CD4-positive, alpha-beta T cell (primary cell): ENCODE results near the gene ATXN1. TPM values are rescaled to one million over a fixed set of nuclear protein-coding genes. Genes with fewer than 3 reads are reported as not detected.

Source experiments
- ATAC-seq: fragments of 200-7000 bp; cut with Tn5 transposase; one replicate; pipeline ENCODE4 v1.10.0; 2022; ENCODE audit warnings: mild to moderate bottlenecking; ENCODE audit not compliant: poor library complexity
- CTCF ChIA-PET: fragments of 350-600 bp; sonication (Branson Sonifier 250); formaldehyde crosslinking; loops from one replicate; lab custom pipeline; 2021; ENCODE audit warnings: antibody characterized with exemption, inconsistent platforms; lab: Charles Lee
- POLR2A ChIA-PET: fragments of 350-600 bp; sonication (Branson Sonifier 250); formaldehyde crosslinking; loops from one replicate; lab custom pipeline; 2021; ENCODE audit warnings: antibody characterized with exemption, inconsistent platforms; lab: Charles Lee
- DNase-seq, 14 experiments: peaks; one replicate each; pipeline ENCODE4 v3.0.0-alpha.2; 2013 to 2020; ENCODE audit warnings: mixed read lengths in 2 of 14
- H3K27ac ChIP-seq, 2 donors: one replicate each; pipeline versions ENCODE4 v1.5.1 to v1.7.0; 2013; ENCODE audit warnings: low read length in 2 of 2, low read depth in 1 of 2, mild to moderate bottlenecking in 1 of 2
- H3K27me3 ChIP-seq, 2 experiments: 1 replicate in 1 of 2; 2 replicates in 1 of 2; pipeline versions ENCODE4 v1.6.1 to v1.7.0; 2013; ENCODE audit warnings: low read length in 2 of 2, control low read depth in 1 of 2, mild to moderate bottlenecking in 1 of 2, moderate library complexity in 1 of 2; ENCODE audit not compliant: insufficient read depth in 2 of 2, control insufficient read depth in 1 of 2
- H3K36me3 ChIP-seq: one replicate; pipeline ENCODE4 v1.6.1; 2013; ENCODE audit warnings: low read length, control low read depth; ENCODE audit not compliant: insufficient read depth
- H3K4me1 ChIP-seq: one replicate; pipeline ENCODE4 v1.6.1; 2013; ENCODE audit warnings: low read length, control low read depth; ENCODE audit not compliant: insufficient read depth
- H3K4me3 ChIP-seq: one replicate; pipeline ENCODE4 v1.5.1; 2013; ENCODE audit warnings: mild to moderate bottlenecking, low read length, moderate library complexity
- H3K9me3 ChIP-seq, 2 experiments: 1 replicate in 1 of 2; 2 replicates in 1 of 2; pipeline versions ENCODE4 v1.6.1 to v1.7.0; 2013; ENCODE audit warnings: low read length in 2 of 2, mild to moderate bottlenecking in 2 of 2, control low read depth in 1 of 2, moderate library complexity in 1 of 2; ENCODE audit not compliant: control insufficient read depth in 1 of 2, insufficient read depth in 1 of 2
- H3K27ac Mint-ChIP-seq: one replicate; pipeline ENCODE4 v1.8.0; 2020; ENCODE audit warnings: mixed read lengths
- H3K27me3 Mint-ChIP-seq: one replicate; pipeline ENCODE4 v1.8.0; 2021; ENCODE audit warnings: mixed read lengths
- H3K36me3 Mint-ChIP-seq: one replicate; pipeline ENCODE4 v1.8.0; 2021; ENCODE audit warnings: low read depth, mixed read lengths
- H3K4me1 Mint-ChIP-seq: one replicate; pipeline ENCODE4 v1.8.0; 2021; ENCODE audit warnings: low read depth, mixed read lengths
- H3K4me3 Mint-ChIP-seq: one replicate; pipeline ENCODE4 v1.8.0; 2020; ENCODE audit warnings: mild to moderate bottlenecking, mixed read lengths
- H3K9me3 Mint-ChIP-seq: one replicate; pipeline ENCODE4 v1.8.0; 2020; ENCODE audit warnings: mixed read lengths
- CTCF ChIP-seq: fragments of 200-600 bp; IDR thresholded peaks from one replicate; pipeline ENCODE4 v1.8.0; 2022; ENCODE audit warnings: antibody characterized with exemption, mild to moderate bottlenecking
- intact Hi-C, 2 experiments: fragments of 100-400 bp; cut with DNase I in 1 of 2; cut with micrococcal nuclease in 1 of 2; formaldehyde crosslinking; loops; one replicate each; pipeline versions ENCODE4 v1.15.1 to v1.9.0; 2023 to 2025; cut with DNase I, micrococcal nuclease
- total RNA-seq, 174 experiments: library from RNA in 2 of 174; stranded (reverse) in 2 of 174; gene quantifications; one replicate each; pipeline ENCODE4 v1.2.3 and lab custom pipeline; 2021 to 2026

ATXN1 gene
- total RNA-seq, 2 experiments from 2014 or later = 74.2 to 76.7 TPM

GRCh38 chr6:16756660-16757255, 4.5 kb downstream of the ATXN1 start:
- Mint-ChIP-seq H3K4me3 (peak overlapping the region; percentile 9), H3K36me3 (peaks cover 35% of the 10 kb centered on the region), H3K27ac (peak overlapping the region; percentile 45), H3K9me3 (no peaks in the 10 kb centered on the region), H3K4me1 (peaks cover 56% of the 10 kb centered on the region), H3K27me3 (peaks cover 4% of the 10 kb centered on the region)
- H3K27me3 ChIP-seq = no peaks in the 10 kb centered on the region
- H3K9me3 ChIP-seq = no peaks in the 10 kb centered on the region
- DNase-seq (no peak), ATAC-seq (no peak)
- POLR2A ChIA-PET = interaction anchor here (0.6 to 3.0 kb wide), 4 partner anchors 10 to 157 kb away, joined by 3 to 20 read pairs (median 6); no protein-coding TSS in a partner anchor
- H3K4me3 ChIP-seq = no peak overlapping the region
- intact Hi-C loops = loop anchor here in 1 of 2 experiments (10.0 kb wide), 1 partner anchor 838 kb away; no protein-coding TSS in a partner anchor
- CTCF ChIA-PET = interaction anchor here (1.6 to 2.9 kb wide), 2 partner anchors 14 to 19 kb away, joined by 4 to 12 read pairs; no protein-coding TSS in a partner anchor
- peaks cover 13% of the 10 kb centered on the region for H3K4me1 ChIP-seq
- H3K36me3 ChIP-seq = peaks cover 18% of the 10 kb centered on the region
- no peak for TF ChIP-seq CTCF
- no peak overlapping the region for H3K27ac ChIP-seq

- POLR2A ChIA-PET = interaction anchor here (0.5 kb wide), 1 partner anchor 41 kb away, joined by 3 read pairs; no protein-coding TSS in a partner anchor
Observed at GRCh38 chr6:16755544-16755943, 5.7 kb downstream of the ATXN1 start.

GRCh38 chr6:16754876-16755275, 6.4 kb downstream of the ATXN1 start:
- ATAC-seq = no peak
- no peak for DNase-seq
- no peak overlapping the region for H3K4me3 ChIP-seq
- no peak overlapping the region for H3K4me3 Mint-ChIP-seq
- H3K4me1 ChIP-seq = peaks cover 13% of the 10 kb centered on the region
- ChIA-PET POLR2A (interaction anchor here (0.5 to 0.9 kb wide), 2 partner anchors 9 to 41 kb away, joined by 3 read pairs; no protein-coding TSS in a partner anchor), CTCF (interaction anchor here (1.9 to 3.4 kb wide), 2 partner anchors 9 to 10 kb away, joined by 7 to 18 read pairs; no protein-coding TSS in a partner anchor)
- peaks cover 4% of the 10 kb centered on the region for H3K27me3 Mint-ChIP-seq
- peaks cover 27% of the 10 kb centered on the region for H3K36me3 ChIP-seq
- no peak overlapping the region for H3K27ac Mint-ChIP-seq
- no peaks in the 10 kb centered on the region for H3K9me3 Mint-ChIP-seq
- intact Hi-C loops = loop anchor here in 1 of 2 experiments (10.0 kb wide), 1 partner anchor 840 kb away; no protein-coding TSS in a partner anchor
- peaks cover 63% of the 10 kb centered on the region for H3K4me1 Mint-ChIP-seq
- H3K9me3 ChIP-seq = no peaks in the 10 kb centered on the region
- TF ChIP-seq CTCF = no peak
- no peak overlapping the region for H3K27ac ChIP-seq
- H3K36me3 Mint-ChIP-seq = peaks cover 36% of the 10 kb centered on the region
- no peaks in the 10 kb centered on the region for H3K27me3 ChIP-seq

More at GRCh38 chr6:16755544-16755943, 5.7 kb downstream of the ATXN1 start:
- peaks cover 32% of the 10 kb centered on the region for H3K36me3 Mint-ChIP-seq
- intact Hi-C loops = loop anchor here in 1 of 2 experiments (10.0 kb wide), 1 partner anchor 839 kb away; no protein-coding TSS in a partner anchor
- H3K27me3 Mint-ChIP-seq = peaks cover 4% of the 10 kb centered on the region
- Histone ChIP-seq H3K4me1 (peaks cover 13% of the 10 kb centered on the region), H3K27ac (no peak overlapping the region), H3K27me3 (no peaks in the 10 kb centered on the region), H3K36me3 (peaks cover 25% of the 10 kb centered on the region), H3K4me3 (no peak overlapping the region), H3K9me3 (no peaks in the 10 kb centered on the region)
- no peak overlapping the region for H3K4me3 Mint-ChIP-seq
- H3K9me3 Mint-ChIP-seq = no peaks in the 10 kb centered on the region
- no peak for TF ChIP-seq CTCF
- peaks cover 59% of the 10 kb centered on the region for H3K4me1 Mint-ChIP-seq
- DNase-seq (no peak), ATAC-seq (no peak)
- CTCF ChIA-PET = no interaction called here
- H3K27ac Mint-ChIP-seq = no peak overlapping the region
